SU-DHL-6 (cell line): ENCODE data around the gene RBFA.
A peak's percentile ranks its signal among the peaks of the same experiment; 100 is the strongest.

Experiments used
- H2AFZ ChIP-seq: fragments of 200-600 bp; sonication (generic); 2 replicates; pipeline ENCODE4 v1.6.1; 2014; ENCODE audit warnings: low read depth, mild to moderate bottlenecking, moderate library complexity, mixed read lengths, antibody characterized with exemption, low read length; ENCODE audit not compliant: severe bottlenecking
- H3F3A ChIP-seq: fragments of 200-600 bp; shearing (Covaris generic); 2 replicates; pipeline ENCODE4 v1.6.0; 2016; ENCODE audit warnings: antibody characterized with exemption, mild to moderate bottlenecking; ENCODE audit not compliant: insufficient read depth
- H3K27ac ChIP-seq: fragments of 200-600 bp; sonication (generic); 2 replicates; pipeline ENCODE4 v1.5.1; 2016; ENCODE audit warnings: low read depth, mild to moderate bottlenecking, low read length, moderate library complexity, mixed read lengths
- H3K27me3 ChIP-seq: fragments of 200-600 bp; sonication (generic), shearing (Covaris generic); 2 replicates; pipeline ENCODE4 v1.6.0; 2014; ENCODE audit warnings: mild to moderate bottlenecking, low read length
- H3K36me3 ChIP-seq: fragments of 200-600 bp; sonication (generic); 2 replicates; pipeline ENCODE4 v1.6.1; 2014; ENCODE audit warnings: mild to moderate bottlenecking, low read length, mixed read lengths
- H3K4me2 ChIP-seq: fragments of 300-600, 200-600 bp; shearing (Covaris generic), sonication (generic); 2 replicates; pipeline ENCODE4 v1.6.0; 2014; ENCODE audit warnings: low read length, low read depth, mild to moderate bottlenecking; ENCODE audit not compliant: poor library complexity, severe bottlenecking
- H3K4me3 ChIP-seq: fragments of 200-600 bp; sonication (generic); 2 replicates; pipeline ENCODE4 v1.5.1; 2014; ENCODE audit warnings: antibody characterized with exemption, low read length, mild to moderate bottlenecking, mixed read lengths; ENCODE audit not compliant: insufficient read depth, poor library complexity, severe bottlenecking
- H3K79me2 ChIP-seq: fragments of 200-600 bp; sonication (generic); 2 replicates; pipeline ENCODE4 v1.6.1; 2014; ENCODE audit warnings: mild to moderate bottlenecking, low read length, moderate library complexity; ENCODE audit not compliant: insufficient read depth
- H3K9ac ChIP-seq: fragments of 200-600 bp; sonication (generic); 2 replicates; pipeline ENCODE4 v1.7.0; 2014; ENCODE audit warnings: mild to moderate bottlenecking, low read length
- H3K9me2 ChIP-seq: fragments of 200-600 bp; sonication (generic); replicated peaks from 2 replicates; pipeline ENCODE4 v1.6.1; 2014; ENCODE audit warnings: low read length; ENCODE audit not compliant: insufficient read depth
- H3K9me3 ChIP-seq: fragments of 200-600 bp; sonication (generic); 2 replicates; pipeline ENCODE4 v1.6.1; 2014; ENCODE audit warnings: low read length, mixed read lengths; ENCODE audit not compliant: insufficient read depth
- H4K20me1 ChIP-seq: fragments of 200-600 bp; sonication (generic); 2 replicates; pipeline ENCODE4 v1.6.1; 2014; ENCODE audit warnings: low read depth, mild to moderate bottlenecking, antibody characterized with exemption, low read length, moderate library complexity, mixed read lengths
- CTCF ChIP-seq: fragments of 200-600 bp; sonication (generic); IDR thresholded peaks from one replicate; pipeline ENCODE4 v1.5.1; 2017; ENCODE audit warnings: antibody characterized with exemption, mild to moderate bottlenecking, low read length, moderate library complexity; ENCODE audit not compliant: insufficient read depth, poor library complexity, severe bottlenecking
- EZH2phosphoT487 ChIP-seq: fragments of 200-600 bp; sonication (generic), shearing (Covaris generic); conservative IDR thresholded peaks from 2 replicates; pipeline ENCODE4 v1.6.1; 2018; ENCODE audit warnings: mild to moderate bottlenecking, antibody characterized with exemption, low read length, moderate library complexity, mixed read lengths

The RBFA gene

GRCh38 chr18:79987566-79987965 lies 46.7 kb upstream of the RBFA start:
- no peaks in the 10 kb centered on the region for H3K9me2 ChIP-seq
- no peak for TF ChIP-seq CTCF
- TF ChIP-seq EZH2phosphoT487: no peak
- peaks cover 56% of the 10 kb centered on the region for H3K79me2 ChIP-seq
- peak overlapping the region; percentile 91 for H3K4me3 ChIP-seq
- peak overlapping the region; percentile 66 for H3K27ac ChIP-seq
- peak overlapping the region; percentile 93 for H3K9ac ChIP-seq
- no peaks in the 10 kb centered on the region for H3F3A ChIP-seq
- peak overlapping the region; percentile 97 for H2AFZ ChIP-seq
- H3K27me3 ChIP-seq: no peaks in the 10 kb centered on the region
- H4K20me1 ChIP-seq: peaks cover 32% of the 10 kb centered on the region; the same call in 1 of the 2 replicates
- H3K9me3 ChIP-seq: no peaks in the 10 kb centered on the region
- H3K4me2 ChIP-seq: peak overlapping the region; percentile 81
- H3K36me3 ChIP-seq: peaks cover 3% of the 10 kb centered on the region

- H3K36me3 ChIP-seq: peaks cover 3% of the 10 kb centered on the region
- no peaks in the 10 kb centered on the region for H3K9me2 ChIP-seq
- no peaks in the 10 kb centered on the region for H3K9me3 ChIP-seq
- H3K79me2 ChIP-seq: peaks cover 51% of the 10 kb centered on the region
- peak overlapping the region; percentile 91 for H3K4me3 ChIP-seq
- H2AFZ ChIP-seq: peak overlapping the region; percentile 97
- H4K20me1 ChIP-seq: peaks cover 31% of the 10 kb centered on the region; the same call in 1 of the 2 replicates
- no peak for TF ChIP-seq EZH2phosphoT487
- peak; percentile 33 for TF ChIP-seq CTCF
- peak overlapping the region; percentile 81 for H3K4me2 ChIP-seq
- peak overlapping the region; percentile 66 for H3K27ac ChIP-seq
- no peaks in the 10 kb centered on the region for H3F3A ChIP-seq
- H3K27me3 ChIP-seq: no peaks in the 10 kb centered on the region
- peak overlapping the region; percentile 93 for H3K9ac ChIP-seq
Measured at GRCh38 chr18:79988071-79988450, 46.2 kb upstream of the RBFA start.

GRCh38 chr18:79988451-79989194 lies 45.6 kb upstream of the RBFA start, which contains the start of gene TXNL4A:
Gene TXNL4A, minus strand, starts transcription at chr18:79988563. Its CDS starts 171 bp downstream, at chr18:79988392.
- Histone ChIP-seq H3K27ac (peak within 1 kb of the TSS; percentile 66), H3K79me2 (peaks cover 46% of the 10 kb centered on the region), H3K9ac (peak within 1 kb of the TSS; percentile 93), H3K4me2 (peak within 1 kb of the TSS; percentile 81), H3K27me3 (no peaks in the 10 kb centered on the region), H3K9me2 (no peaks in the 10 kb centered on the region), H3K4me3 (peak within 1 kb of the TSS; percentile 91), H3K9me3 (no peaks in the 10 kb centered on the region), H3K36me3 (peaks cover 3% of the 10 kb centered on the region), H3F3A (no peaks in the 10 kb centered on the region), H4K20me1 (peaks cover 27% of the 10 kb centered on the region; the same call in 1 of the 2 replicates), H2AFZ (peak within 1 kb of the TSS; percentile 97)
- TF ChIP-seq EZH2phosphoT487: no peak
- TF ChIP-seq CTCF: no peak
